ENCODE measurements around the gene SH3RF2.

The SH3RF2 gene

DNA sequence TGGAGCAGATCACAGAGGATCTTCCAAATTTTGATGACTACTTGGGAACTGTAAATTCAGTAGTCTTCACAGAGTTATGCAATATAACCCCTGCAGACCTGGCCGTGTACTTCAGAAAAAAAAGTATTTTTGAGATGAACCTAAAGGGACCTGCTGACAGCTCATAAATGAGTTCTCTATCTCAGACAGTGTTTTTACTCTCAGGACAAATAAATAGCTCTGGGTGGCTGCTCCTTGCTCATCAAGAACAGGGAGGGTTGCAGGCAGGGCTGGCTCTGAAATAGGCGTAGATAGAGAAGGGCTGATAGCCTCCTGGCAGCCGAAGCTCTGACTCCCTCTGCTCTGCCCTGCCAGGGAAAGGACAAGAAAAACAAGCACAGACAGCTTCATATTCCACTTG lies 104.1 kb downstream of the SH3RF2 start:
- H3K18ac ChIP-seq (ENCODE audit: low read length): no peak overlapping the region
- no peak overlapping the region for H2BK12ac ChIP-seq (ENCODE audit: low read length)
- H3K27me3 ChIP-seq (ENCODE audit: insufficient read depth, low read length): no peaks in the 10 kb centered on the region

DNA sequence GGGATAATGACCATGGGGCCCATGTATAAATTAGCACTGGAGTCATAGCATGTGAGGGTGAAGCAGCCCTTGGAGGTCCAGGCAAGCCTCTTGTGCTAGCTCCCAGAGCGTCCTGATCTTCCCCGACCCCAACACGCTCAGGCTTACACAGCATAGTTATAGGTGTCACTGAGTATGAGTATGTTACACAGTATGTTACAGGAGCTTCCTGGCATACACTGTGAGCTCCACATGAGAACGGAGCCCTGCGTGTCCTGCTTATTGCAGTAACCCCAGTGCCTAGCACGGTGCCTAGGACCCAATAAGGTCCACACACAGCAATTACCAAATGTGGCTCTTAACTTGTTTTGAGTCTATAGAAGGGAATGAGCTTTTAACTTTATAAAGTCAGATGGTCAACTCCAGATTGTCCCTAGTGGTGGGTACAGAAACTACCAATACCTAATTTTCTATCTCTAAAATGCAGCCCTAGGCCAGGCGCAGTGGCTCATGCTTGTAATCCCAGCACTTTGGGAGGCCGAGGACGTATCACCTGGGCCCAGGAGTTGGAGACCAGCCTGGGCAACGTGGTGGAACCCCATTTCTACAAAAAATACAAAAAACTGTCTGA lies 104.9 kb downstream of the SH3RF2 start:
- H3K9ac ChIP-seq (ENCODE audit: low read length): no peak overlapping the region
- H3K4ac ChIP-seq (ENCODE audit: low read depth, low read length): no peak overlapping the region
- H3K18ac ChIP-seq (ENCODE audit: low read length): no peak overlapping the region
- peak in 1 of 2 donors; percentile 57 for DNase-seq
- peaks cover 2 to 3% of the 10 kb centered on the region in 2 experiments for H3K4me1 ChIP-seq (ENCODE audit: control insufficient read depth in 1 of 2, insufficient read depth in 2 of 2, low read length in 2 of 2)
- H2BK120ac ChIP-seq (ENCODE audit: insufficient read depth, low read length, poor library complexity): no peak overlapping the region
- no peak overlapping the region for H3K27ac ChIP-seq (ENCODE audit: low read depth, low read length)
- no peak overlapping the region for H4K12ac ChIP-seq (ENCODE audit: low read depth, low read length)
- H3K14ac ChIP-seq (ENCODE audit: low read length): no peak overlapping the region
- no peak overlapping the region for H2AK5ac ChIP-seq (ENCODE audit: low read length)
- no CpG with 5 or more reads among the region's 10 CpGs for WGBS (ENCODE audit: extremely low coverage, insufficient coverage, insufficient read length)
- H3K9me3 ChIP-seq (ENCODE audit: insufficient read depth, low read depth, low read length): no peaks in the 10 kb centered on the region
- H2AFZ ChIP-seq (ENCODE audit: insufficient read depth, low read length, poor library complexity): no peak overlapping the region
- H3K79me1 ChIP-seq (ENCODE audit: low read length): no peaks in the 10 kb centered on the region
- H2BK5ac ChIP-seq (ENCODE audit: low read depth, low read length, poor library complexity): no peak overlapping the region
- no peak overlapping the region for H2BK12ac ChIP-seq (ENCODE audit: low read length)
- no peaks in the 10 kb centered on the region for H3K79me2 ChIP-seq (ENCODE audit: control insufficient read depth, insufficient read depth, low read length, poor library complexity)
- no peaks in the 10 kb centered on the region for H3K27me3 ChIP-seq (ENCODE audit: insufficient read depth, low read length)
- no peak overlapping the region for H4K91ac ChIP-seq (ENCODE audit: low read depth, low read length)
- H3K36me3 ChIP-seq (ENCODE audit: control insufficient read depth in 1 of 2, insufficient read depth in 2 of 2, low read length in 2 of 2): no peaks in the 10 kb centered on the region
- H3K4me3 ChIP-seq (ENCODE audit: low read depth, low read length): no peak overlapping the region
- no peak overlapping the region for H3K23ac ChIP-seq (ENCODE audit: low read length)
- no peak overlapping the region for H4K8ac ChIP-seq (ENCODE audit: low read depth, low read length)
- H3K4me2 ChIP-seq (ENCODE audit: low read length): no peak overlapping the region

More for the DNA sequence above, 104.1 kb downstream of the SH3RF2 start:
- H3K79me1 ChIP-seq (ENCODE audit: low read length): no peaks in the 10 kb centered on the region
- no peak overlapping the region for H3K23ac ChIP-seq (ENCODE audit: low read length)
- H2BK120ac ChIP-seq (ENCODE audit: insufficient read depth, low read length, poor library complexity): no peak overlapping the region
- no peaks in the 10 kb centered on the region for H3K79me2 ChIP-seq (ENCODE audit: control insufficient read depth, insufficient read depth, low read length, poor library complexity)
- DNase-seq: no peak
- no peak overlapping the region for H4K12ac ChIP-seq (ENCODE audit: low read depth, low read length)
- H3K36me3 ChIP-seq (ENCODE audit: control insufficient read depth in 1 of 2, insufficient read depth in 2 of 2, low read length in 2 of 2): no peaks in the 10 kb centered on the region
- no peak overlapping the region for H2BK5ac ChIP-seq (ENCODE audit: low read depth, low read length, poor library complexity)
- no peaks in the 10 kb centered on the region for H3K9me3 ChIP-seq (ENCODE audit: insufficient read depth, low read depth, low read length)
- peak overlapping the region; percentile 22 for H3K4me3 ChIP-seq (ENCODE audit: low read depth, low read length)
- no peak overlapping the region for H2AK5ac ChIP-seq (ENCODE audit: low read length)
- H4K91ac ChIP-seq (ENCODE audit: low read depth, low read length): no peak overlapping the region
- no peak overlapping the region for H3K4ac ChIP-seq (ENCODE audit: low read depth, low read length)
- H2AFZ ChIP-seq (ENCODE audit: insufficient read depth, low read length, poor library complexity): no peak overlapping the region
- peaks cover 2 to 3% of the 10 kb centered on the region in 2 experiments for H3K4me1 ChIP-seq (ENCODE audit: control insufficient read depth in 1 of 2, insufficient read depth in 2 of 2, low read length in 2 of 2)
- no CpG with 5 or more reads among the region's 3 CpGs for WGBS (ENCODE audit: extremely low coverage, insufficient coverage, insufficient read length)
- no peak overlapping the region for H3K27ac ChIP-seq (ENCODE audit: low read depth, low read length)
- H3K4me2 ChIP-seq (ENCODE audit: low read length): no peak overlapping the region
- H3K14ac ChIP-seq (ENCODE audit: low read length): no peak overlapping the region
- H3K9ac ChIP-seq (ENCODE audit: low read length): no peak overlapping the region
- no peak overlapping the region for H4K8ac ChIP-seq (ENCODE audit: low read depth, low read length)

DNA sequence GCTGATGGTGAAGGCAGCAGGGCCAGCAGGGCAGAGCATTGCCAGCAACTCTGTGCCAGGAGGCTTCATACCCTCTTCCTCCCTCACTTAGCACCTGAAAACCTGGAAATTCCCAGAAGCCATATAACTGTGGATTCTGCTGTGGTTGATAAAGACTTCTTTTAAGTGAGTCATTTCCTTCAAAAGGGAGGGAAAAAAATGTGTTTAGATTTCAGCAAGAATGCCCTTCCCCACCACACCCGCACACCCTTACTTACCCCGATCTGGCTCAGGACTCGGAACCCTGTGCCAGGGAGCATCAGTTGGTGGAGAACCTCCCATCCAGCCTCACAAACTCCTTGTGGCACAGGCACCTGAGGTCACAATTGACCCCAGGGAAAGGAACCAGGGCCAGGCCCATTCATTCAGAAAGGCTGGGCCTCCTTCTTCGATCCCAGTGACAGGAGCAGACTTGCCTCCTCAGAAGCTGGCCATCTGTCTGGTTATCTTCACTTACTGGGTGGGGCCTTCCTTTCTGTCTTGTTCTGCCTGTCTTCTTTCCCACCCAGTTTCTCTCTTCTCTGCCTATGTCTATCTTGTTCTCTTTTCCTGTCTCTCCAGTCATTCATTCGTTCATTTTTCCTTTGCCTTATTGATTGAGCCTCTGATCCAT lies 106.4 kb downstream of the SH3RF2 start:
- no peak overlapping the region for H3K14ac ChIP-seq (ENCODE audit: low read length)
- no peak overlapping the region for H3K4ac ChIP-seq (ENCODE audit: low read depth, low read length)
- H3K36me3 ChIP-seq (ENCODE audit: control insufficient read depth in 1 of 2, insufficient read depth in 2 of 2, low read length in 2 of 2): no peaks in the 10 kb centered on the region
- H3K79me2 ChIP-seq (ENCODE audit: control insufficient read depth, insufficient read depth, low read length, poor library complexity): no peaks in the 10 kb centered on the region
- no peak overlapping the region for H2BK12ac ChIP-seq (ENCODE audit: low read length)
- H3K9ac ChIP-seq (ENCODE audit: low read length): no peak overlapping the region
- peak; percentile 23 to 41 for DNase-seq
- H4K8ac ChIP-seq (ENCODE audit: low read depth, low read length): no peak overlapping the region
- H3K18ac ChIP-seq (ENCODE audit: low read length): no peak overlapping the region
- no CpG with 5 or more reads among the region's 5 CpGs for WGBS (ENCODE audit: extremely low coverage, insufficient coverage, insufficient read length)
- H3K4me1 ChIP-seq (ENCODE audit: control insufficient read depth in 1 of 2, insufficient read depth in 2 of 2, low read length in 2 of 2): peaks cover 2 to 7% of the 10 kb centered on the region in 2 experiments
- no peak overlapping the region for H3K23ac ChIP-seq (ENCODE audit: low read length)
- no peak overlapping the region for H4K12ac ChIP-seq (ENCODE audit: low read depth, low read length)
- no peaks in the 10 kb centered on the region for H3K79me1 ChIP-seq (ENCODE audit: low read length)
- no peaks in the 10 kb centered on the region for H3K27me3 ChIP-seq (ENCODE audit: insufficient read depth, low read length)
- no peak overlapping the region for H3K4me3 ChIP-seq (ENCODE audit: low read depth, low read length)
- H4K91ac ChIP-seq (ENCODE audit: low read depth, low read length): no peak overlapping the region
- no peak overlapping the region for H3K27ac ChIP-seq (ENCODE audit: low read depth, low read length)
- no peak overlapping the region for H2AK5ac ChIP-seq (ENCODE audit: low read length)
- no peak overlapping the region for H2BK5ac ChIP-seq (ENCODE audit: low read depth, low read length, poor library complexity)
- no peak overlapping the region for H3K4me2 ChIP-seq (ENCODE audit: low read length)
- no peak overlapping the region for H2BK120ac ChIP-seq (ENCODE audit: insufficient read depth, low read length, poor library complexity)
- H2AFZ ChIP-seq (ENCODE audit: insufficient read depth, low read length, poor library complexity): no peak overlapping the region
- no peaks in the 10 kb centered on the region for H3K9me3 ChIP-seq (ENCODE audit: insufficient read depth, low read depth, low read length)

DNA sequence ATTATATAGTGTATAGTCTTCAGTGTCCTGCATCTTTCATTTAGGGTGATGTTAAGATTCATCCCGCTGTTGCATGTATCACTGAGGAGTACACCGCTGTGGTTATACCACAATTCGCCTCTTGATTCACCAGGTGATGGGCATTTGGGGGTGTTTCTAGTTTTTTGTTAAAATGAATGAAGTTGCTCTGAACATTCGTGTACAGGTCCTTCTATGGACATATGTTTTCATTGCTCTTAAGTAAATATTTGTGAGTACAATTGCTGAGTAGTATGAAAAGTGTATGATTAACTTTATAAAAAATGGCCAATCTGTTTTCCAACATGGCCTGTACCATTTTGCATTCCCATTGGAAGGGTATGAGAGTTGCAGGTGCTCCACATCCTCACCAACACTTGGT lies 107.3 kb downstream of the SH3RF2 start:
- H3K23ac ChIP-seq (ENCODE audit: low read length): no peak overlapping the region
- no peak overlapping the region for H2AFZ ChIP-seq (ENCODE audit: insufficient read depth, low read length, poor library complexity)
- H3K27me3 ChIP-seq (ENCODE audit: insufficient read depth, low read length): no peaks in the 10 kb centered on the region
- H3K4me1 ChIP-seq (ENCODE audit: control insufficient read depth in 1 of 2, insufficient read depth in 2 of 2, low read length in 2 of 2): peaks cover 2 to 7% of the 10 kb centered on the region in 2 experiments
- no peak overlapping the region for H2AK5ac ChIP-seq (ENCODE audit: low read length)
- H3K4ac ChIP-seq (ENCODE audit: low read depth, low read length): no peak overlapping the region
- H3K9me3 ChIP-seq (ENCODE audit: insufficient read depth, low read depth, low read length): no peaks in the 10 kb centered on the region
- no CpG with 5 or more reads among the region's 4 CpGs for WGBS (ENCODE audit: extremely low coverage, insufficient coverage, insufficient read length)
- no peak overlapping the region for H2BK120ac ChIP-seq (ENCODE audit: insufficient read depth, low read length, poor library complexity)
- H3K27ac ChIP-seq (ENCODE audit: low read depth, low read length): no peak overlapping the region
- no peak overlapping the region for H2BK12ac ChIP-seq (ENCODE audit: low read length)
- no peak overlapping the region for H4K91ac ChIP-seq (ENCODE audit: low read depth, low read length)
- no peak overlapping the region for H4K8ac ChIP-seq (ENCODE audit: low read depth, low read length)
- H3K4me2 ChIP-seq (ENCODE audit: low read length): no peak overlapping the region
- H3K79me2 ChIP-seq (ENCODE audit: control insufficient read depth, insufficient read depth, low read length, poor library complexity): no peaks in the 10 kb centered on the region
- no peak overlapping the region for H4K12ac ChIP-seq (ENCODE audit: low read depth, low read length)
- H3K9ac ChIP-seq (ENCODE audit: low read length): no peak overlapping the region
- H3K14ac ChIP-seq (ENCODE audit: low read length): no peak overlapping the region
- no peak overlapping the region for H3K18ac ChIP-seq (ENCODE audit: low read length)
- H3K79me1 ChIP-seq (ENCODE audit: low read length): no peaks in the 10 kb centered on the region
- DNase-seq: no peak
- H3K36me3 ChIP-seq (ENCODE audit: control insufficient read depth in 1 of 2, insufficient read depth in 2 of 2, low read length in 2 of 2): no peaks in the 10 kb centered on the region
- H2BK5ac ChIP-seq (ENCODE audit: low read depth, low read length, poor library complexity): no peak overlapping the region
- no peak overlapping the region for H3K4me3 ChIP-seq (ENCODE audit: low read depth, low read length)
